ENCODE data around the gene CYTH4. TPM values are rescaled to one million over a fixed set of nuclear protein-coding genes. Genes with fewer than 3 reads are reported as not detected.

The CYTH4 gene
- total RNA-seq, 4 donors from 2014 or later, result 1.4 to 13.1 (median 3.0) TPM

DNA sequence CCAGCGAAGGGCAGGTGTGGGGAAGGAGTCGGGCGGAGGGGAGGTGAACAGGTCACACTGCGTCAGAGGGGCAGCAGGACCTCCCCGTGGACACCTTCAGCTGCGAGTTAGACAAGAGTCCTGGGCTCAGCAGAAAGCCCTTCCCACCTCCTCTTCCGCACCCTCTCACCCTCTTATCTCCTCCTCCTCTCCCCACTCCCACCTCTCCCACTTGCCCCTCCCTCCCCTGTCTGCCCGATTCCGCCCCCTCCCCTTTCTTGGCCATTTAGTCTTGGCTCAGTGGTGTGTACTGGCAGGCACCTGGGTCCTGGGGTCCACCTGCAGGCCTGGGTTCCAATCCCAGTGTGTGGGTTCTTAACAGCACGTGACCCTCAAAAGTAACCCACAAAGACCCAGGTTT, 37.2 kb downstream of the CYTH4 start:
- H3K4me3 ChIP-seq (ENCODE audit: low read depth, poor library complexity, severe bottlenecking), result no peak overlapping the region
- 75 to 76% methylated on average over 10 of the region's 10 CpGs for WGBS, 2 donors
- intact Hi-C loops (cut with DNase I; ENCODE audit: low total_unique reads), result no loop called here

DNA sequence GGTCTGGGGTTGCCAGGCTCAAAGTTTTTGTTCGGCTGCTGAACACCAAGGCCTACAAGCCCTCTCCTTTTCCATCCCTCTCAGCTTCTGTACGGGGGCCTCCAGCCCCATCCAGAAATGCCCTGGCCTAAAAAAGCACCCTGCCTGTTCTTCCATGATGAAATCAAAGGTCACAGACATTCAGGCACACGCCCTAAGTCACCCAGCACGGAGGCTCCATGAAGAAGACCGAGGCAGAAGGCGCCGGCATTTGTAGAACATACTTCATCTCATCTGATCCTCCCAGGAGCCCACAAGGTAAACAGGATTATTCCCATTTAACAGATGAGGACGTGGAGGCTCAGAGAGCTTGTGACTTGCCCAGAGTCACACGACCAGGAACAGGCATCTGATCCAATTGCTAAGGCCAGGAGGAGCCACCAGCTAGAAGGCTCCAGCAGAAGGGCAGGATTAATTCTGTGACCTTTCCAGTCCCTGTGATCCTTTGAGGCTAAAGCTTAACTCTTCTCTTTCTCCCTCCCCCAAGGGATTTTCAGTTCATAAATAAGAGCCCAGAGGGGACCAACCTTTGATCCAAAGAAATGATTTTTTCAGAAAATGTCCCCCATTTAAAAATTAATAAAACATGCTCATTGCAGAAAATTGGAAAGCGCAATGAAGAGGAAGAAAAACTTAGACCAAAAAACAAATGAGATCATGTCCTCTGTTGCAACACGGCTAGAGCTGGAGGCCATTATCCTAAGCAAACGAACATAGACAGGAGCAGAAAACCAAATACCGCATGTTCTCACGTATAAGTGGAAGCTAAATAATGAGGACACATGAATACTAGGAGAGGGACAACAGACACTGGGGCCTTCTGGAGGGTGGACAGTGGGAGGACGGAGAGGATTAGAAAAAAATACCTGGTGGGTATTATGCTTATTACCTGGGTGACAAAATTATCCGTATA, 38.7 kb downstream of the CYTH4 start:
- WGBS, 2 donors, result 67 to 69% methylated on average over 16 of the region's 16 CpGs
- TF ChIP-seq, protein P1, sequence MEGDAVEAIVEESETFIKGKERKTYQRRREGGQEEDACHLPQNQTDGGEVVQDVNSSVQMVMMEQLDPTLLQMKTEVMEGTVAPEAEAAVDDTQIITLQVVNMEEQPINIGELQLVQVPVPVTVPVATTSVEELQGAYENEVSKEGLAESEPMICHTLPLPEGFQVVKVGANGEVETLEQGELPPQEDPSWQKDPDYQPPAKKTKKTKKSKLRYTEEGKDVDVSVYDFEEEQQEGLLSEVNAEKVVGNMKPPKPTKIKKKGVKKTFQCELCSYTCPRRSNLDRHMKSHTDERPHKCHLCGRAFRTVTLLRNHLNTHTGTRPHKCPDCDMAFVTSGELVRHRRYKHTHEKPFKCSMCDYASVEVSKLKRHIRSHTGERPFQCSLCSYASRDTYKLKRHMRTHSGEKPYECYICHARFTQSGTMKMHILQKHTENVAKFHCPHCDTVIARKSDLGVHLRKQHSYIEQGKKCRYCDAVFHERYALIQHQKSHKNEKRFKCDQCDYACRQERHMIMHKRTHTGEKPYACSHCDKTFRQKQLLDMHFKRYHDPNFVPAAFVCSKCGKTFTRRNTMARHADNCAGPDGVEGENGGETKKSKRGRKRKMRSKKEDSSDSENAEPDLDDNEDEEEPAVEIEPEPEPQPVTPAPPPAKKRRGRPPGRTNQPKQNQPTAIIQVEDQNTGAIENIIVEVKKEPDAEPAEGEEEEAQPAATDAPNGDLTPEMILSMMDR (IDR thresholded peaks at IDR 0.05), result no peak
- TF ChIP-seq POLR2A (IDR thresholded peaks at IDR 0.05), result no peak
- no peak for DNase-seq (ENCODE audit: low spot score in 2 of 2)
- H3K4me3 ChIP-seq (ENCODE audit: low read depth, poor library complexity, severe bottlenecking), result no peak overlapping the region
- intact Hi-C loops (cut with DNase I; ENCODE audit: low total_unique reads), result no loop called here

More for the DNA sequence above, 37.2 kb downstream of the CYTH4 start:
- no peak for DNase-seq (ENCODE audit: low spot score in 2 of 2)
- TF ChIP-seq POLR2A (IDR thresholded peaks at IDR 0.05), result no peak
- TF ChIP-seq, protein P1 (IDR thresholded peaks at IDR 0.05), result no peak

DNA sequence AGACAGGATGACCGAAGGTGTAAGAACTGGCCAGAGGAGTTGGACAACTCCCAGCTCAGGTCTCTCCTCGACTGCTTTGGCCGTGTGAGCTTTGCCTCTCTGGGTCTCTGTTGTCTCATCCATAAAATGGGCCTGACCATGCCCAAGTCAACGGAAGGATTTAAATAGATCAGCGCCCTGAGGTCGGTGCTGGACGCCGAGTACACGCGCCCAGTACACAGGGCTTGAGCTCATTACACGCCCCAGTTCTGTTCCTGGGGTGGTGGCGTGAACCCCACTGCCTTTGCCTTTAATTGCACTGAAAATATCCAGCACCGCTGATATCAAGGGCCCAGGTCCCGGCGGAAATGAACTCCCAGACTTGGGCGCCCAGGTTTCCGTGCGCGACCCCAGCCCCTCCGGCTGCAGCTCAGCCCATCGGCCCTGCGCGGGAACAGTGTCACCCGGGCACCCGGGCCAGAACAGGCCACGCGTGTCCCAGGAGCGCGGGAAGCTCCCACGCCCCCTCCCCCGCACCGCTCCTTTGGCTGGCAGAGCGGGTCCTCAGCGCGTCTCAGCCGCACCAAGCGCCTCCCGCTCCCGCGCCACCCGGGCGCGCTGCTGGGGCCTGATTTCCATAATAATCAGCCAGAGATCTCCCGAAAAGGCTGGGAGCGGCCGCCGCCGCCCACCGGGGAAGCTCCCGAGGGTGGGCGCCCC, 42.2 kb downstream of the CYTH4 start:
- TF ChIP-seq, protein P1 (IDR thresholded peaks at IDR 0.05), result no peak
- no peak for TF ChIP-seq POLR2A (IDR thresholded peaks at IDR 0.05)
- DNase-seq (ENCODE audit: low spot score in 2 of 2), result no peak
- WGBS, 2 donors, result 13 to 20% methylated on average over 15 to 29 of the region's 51 CpGs
- no peak overlapping the region for H3K4me3 ChIP-seq (ENCODE audit: low read depth, poor library complexity, severe bottlenecking)
- intact Hi-C loops (cut with DNase I; ENCODE audit: low total_unique reads), result no loop called here

DNA sequence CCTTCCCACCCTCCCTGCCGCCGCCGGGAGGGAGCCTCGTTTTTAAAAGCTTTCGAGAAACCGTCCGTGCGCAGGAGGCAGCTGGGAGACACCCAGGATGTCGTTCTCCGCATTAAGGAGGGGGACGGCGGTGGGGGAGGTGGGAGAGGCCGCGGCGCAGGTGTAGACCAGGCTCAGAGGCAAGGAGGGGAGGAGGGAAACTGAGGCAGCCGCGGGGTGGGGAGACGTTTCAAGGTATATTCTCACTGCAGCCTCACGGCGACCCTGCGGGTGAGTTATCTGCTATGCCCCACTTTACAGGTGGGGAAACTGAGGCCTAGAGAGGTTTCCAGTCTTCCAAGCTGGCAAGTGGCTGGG, 42.7 kb downstream of the CYTH4 start:
- no peak for DNase-seq (ENCODE audit: low spot score in 2 of 2)
- intact Hi-C loops (cut with DNase I; ENCODE audit: low total_unique reads), result no loop called here
- WGBS, 2 donors, result 1 to 4% methylated on average over 19 to 21 of the region's 21 CpGs
- no peak overlapping the region for H3K4me3 ChIP-seq (ENCODE audit: low read depth, poor library complexity, severe bottlenecking)
- no peak for TF ChIP-seq POLR2A (IDR thresholded peaks at IDR 0.05)
- TF ChIP-seq, protein P1 (IDR thresholded peaks at IDR 0.05), result no peak

DNA sequence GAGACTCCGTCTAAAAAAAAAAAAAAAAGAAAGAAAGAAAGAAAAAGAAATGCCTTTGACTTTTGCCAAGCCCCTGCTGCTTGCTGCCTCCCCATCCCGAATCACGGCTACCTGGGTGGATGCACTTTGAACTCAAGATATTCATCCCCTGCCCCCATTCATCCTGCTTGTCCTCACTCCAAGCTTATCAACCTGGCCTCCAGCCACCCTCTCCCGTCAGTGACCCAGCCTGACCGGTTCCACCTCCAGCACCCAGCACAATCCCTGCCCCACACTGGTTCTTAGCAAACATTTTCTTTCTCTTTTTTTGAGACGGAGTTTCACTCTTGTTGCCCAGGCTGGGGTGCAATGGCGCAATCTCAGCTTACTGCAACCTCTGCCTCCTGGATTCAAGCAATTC, 44.4 kb downstream of the CYTH4 start:
- H3K4me3 ChIP-seq (ENCODE audit: low read depth, poor library complexity, severe bottlenecking), result no peak overlapping the region
- TF ChIP-seq POLR2A (IDR thresholded peaks at IDR 0.05), result no peak
- TF ChIP-seq, protein P1 (IDR thresholded peaks at IDR 0.05), result no peak
- intact Hi-C loops (cut with DNase I; ENCODE audit: low total_unique reads), result no loop called here
- 37 to 53% methylated on average over 7 of the region's 7 CpGs for WGBS, 2 donors
- no peak for DNase-seq (ENCODE audit: low spot score in 2 of 2)

Data from lower leg skin (tissue), 4 donors.